ENCODE results near the gene PRUNE2. TPM values are rescaled to one million over a fixed set of nuclear protein-coding genes. Genes with fewer than 3 reads are reported as not detected.

The PRUNE2 gene
- total RNA-seq, 1 experiment from 2014 or later: 0.59 TPM

DNA sequence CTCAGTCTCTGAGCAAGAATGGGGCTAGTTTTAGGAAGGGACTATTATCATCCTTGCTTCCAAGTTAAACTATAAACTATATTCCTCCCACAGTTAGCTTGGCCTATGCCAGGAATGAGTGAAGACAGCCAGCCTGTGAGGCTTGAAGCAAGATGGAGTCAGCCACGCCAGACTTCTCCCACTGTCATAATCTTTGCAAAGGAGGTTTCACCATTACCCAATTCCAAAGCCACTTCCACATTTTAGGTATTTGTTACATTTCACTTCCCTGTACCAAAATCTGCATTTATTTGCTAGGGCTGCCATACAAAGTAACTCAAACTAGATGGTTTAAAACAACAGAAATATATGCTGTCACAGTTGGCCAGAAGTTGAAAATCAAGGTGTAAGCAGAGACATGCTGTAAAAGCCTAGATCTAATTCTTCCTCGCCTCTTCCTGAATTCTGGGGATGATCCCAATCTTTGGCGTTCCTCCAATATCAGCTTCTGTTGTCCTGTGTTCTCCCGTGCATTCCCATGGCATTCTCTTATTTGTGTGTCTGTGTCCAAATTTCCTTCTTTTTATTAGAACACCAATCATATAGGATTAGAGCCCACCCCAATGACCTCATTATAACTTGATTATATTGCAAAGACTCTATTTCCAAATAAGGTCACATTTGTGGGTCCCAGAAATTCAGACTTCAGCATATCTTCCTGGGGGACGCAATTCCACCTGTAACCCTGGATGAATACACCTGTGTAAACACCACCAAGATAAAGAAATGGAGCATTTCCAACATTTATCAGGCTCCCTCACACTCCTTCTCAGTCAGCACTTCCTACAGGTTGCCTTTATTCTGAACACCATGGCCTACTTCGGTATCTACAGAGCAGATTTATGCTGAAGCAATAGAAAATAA, 320.2 kb downstream of the PRUNE2 start:
- intact Hi-C loops (cut with micrococcal nuclease): no loop called here
- no peak overlapping the region for H3K27ac ChIP-seq (ENCODE audit: low read depth, low read length)
- no peak overlapping the region for H3K9ac ChIP-seq (ENCODE audit: low read length)
- H3K9me2 ChIP-seq (ENCODE audit: insufficient read depth): no peaks in the 10 kb centered on the region
- RAD21 ChIA-PET (ENCODE audit: low non-redundant PET in 1 of 2, low total read pairs in 2 of 2, uncharacterized antibody in 2 of 2, unreplicated experiment in 2 of 2): interaction anchor here in 1 of 2 experiments (0.6 kb wide), 1 partner anchor 8 kb away, joined by 3 read pairs; no protein-coding TSS in a partner anchor
- ATAC-seq (no peak), DNase-seq (ENCODE audit: low read depth, low spot score) (no peak)
- no peaks in the 10 kb centered on the region for H3K79me2 ChIP-seq (ENCODE audit: insufficient read depth, low read length)
- H2AFZ ChIP-seq (ENCODE audit: low read depth, low read length, poor library complexity, severe bottlenecking): no peak overlapping the region
- no peaks in the 10 kb centered on the region for H3K36me3 ChIP-seq (ENCODE audit: control insufficient read depth in 1 of 2, insufficient read depth in 2 of 2, low read length in 2 of 2)
- no peaks in the 10 kb centered on the region for H3K9me3 ChIP-seq (ENCODE audit: control insufficient read depth in 1 of 2, insufficient read depth in 1 of 2, low read depth in 1 of 2, low read length in 2 of 2)
- no peak overlapping the region for H3K4me3 ChIP-seq (replicated peaks in 1 of 2; ENCODE audit: low read depth in 1 of 2, low read length in 2 of 2)
- H4K20me1 ChIP-seq (ENCODE audit: insufficient read depth): no peaks in the 10 kb centered on the region
- no peaks in the 10 kb centered on the region for H3K4me1 ChIP-seq (ENCODE audit: control insufficient read depth in 1 of 2, insufficient read depth in 2 of 2, low read length in 2 of 2)
- H3K4me2 ChIP-seq (ENCODE audit: low read length): no peak overlapping the region
- TF ChIP-seq, protein P1, sequence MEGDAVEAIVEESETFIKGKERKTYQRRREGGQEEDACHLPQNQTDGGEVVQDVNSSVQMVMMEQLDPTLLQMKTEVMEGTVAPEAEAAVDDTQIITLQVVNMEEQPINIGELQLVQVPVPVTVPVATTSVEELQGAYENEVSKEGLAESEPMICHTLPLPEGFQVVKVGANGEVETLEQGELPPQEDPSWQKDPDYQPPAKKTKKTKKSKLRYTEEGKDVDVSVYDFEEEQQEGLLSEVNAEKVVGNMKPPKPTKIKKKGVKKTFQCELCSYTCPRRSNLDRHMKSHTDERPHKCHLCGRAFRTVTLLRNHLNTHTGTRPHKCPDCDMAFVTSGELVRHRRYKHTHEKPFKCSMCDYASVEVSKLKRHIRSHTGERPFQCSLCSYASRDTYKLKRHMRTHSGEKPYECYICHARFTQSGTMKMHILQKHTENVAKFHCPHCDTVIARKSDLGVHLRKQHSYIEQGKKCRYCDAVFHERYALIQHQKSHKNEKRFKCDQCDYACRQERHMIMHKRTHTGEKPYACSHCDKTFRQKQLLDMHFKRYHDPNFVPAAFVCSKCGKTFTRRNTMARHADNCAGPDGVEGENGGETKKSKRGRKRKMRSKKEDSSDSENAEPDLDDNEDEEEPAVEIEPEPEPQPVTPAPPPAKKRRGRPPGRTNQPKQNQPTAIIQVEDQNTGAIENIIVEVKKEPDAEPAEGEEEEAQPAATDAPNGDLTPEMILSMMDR (IDR thresholded peaks at IDR 0.05 in 2 of 3, conservative IDR thresholded peaks at IDR 0.05 in 1 of 3; ENCODE audit: borderline replicate concordance in 1 of 3, insufficient read depth in 1 of 3, low read depth in 2 of 3, low read length in 2 of 3): no peak
- TF ChIP-seq, protein P2, sequence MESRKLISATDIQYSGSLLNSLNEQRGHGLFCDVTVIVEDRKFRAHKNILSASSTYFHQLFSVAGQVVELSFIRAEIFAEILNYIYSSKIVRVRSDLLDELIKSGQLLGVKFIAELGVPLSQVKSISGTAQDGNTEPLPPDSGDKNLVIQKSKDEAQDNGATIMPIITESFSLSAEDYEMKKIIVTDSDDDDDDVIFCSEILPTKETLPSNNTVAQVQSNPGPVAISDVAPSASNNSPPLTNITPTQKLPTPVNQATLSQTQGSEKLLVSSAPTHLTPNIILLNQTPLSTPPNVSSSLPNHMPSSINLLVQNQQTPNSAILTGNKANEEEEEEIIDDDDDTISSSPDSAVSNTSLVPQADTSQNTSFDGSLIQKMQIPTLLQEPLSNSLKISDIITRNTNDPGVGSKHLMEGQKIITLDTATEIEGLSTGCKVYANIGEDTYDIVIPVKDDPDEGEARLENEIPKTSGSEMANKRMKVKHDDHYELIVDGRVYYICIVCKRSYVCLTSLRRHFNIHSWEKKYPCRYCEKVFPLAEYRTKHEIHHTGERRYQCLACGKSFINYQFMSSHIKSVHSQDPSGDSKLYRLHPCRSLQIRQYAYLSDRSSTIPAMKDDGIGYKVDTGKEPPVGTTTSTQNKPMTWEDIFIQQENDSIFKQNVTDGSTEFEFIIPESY (IDR thresholded peaks at IDR 0.05; ENCODE audit: extremely low read depth, insufficient replicate concordance, low read length): no peak
- TF ChIP-seq CBX3 (IDR thresholded peaks at IDR 0.05; ENCODE audit: low read depth) (no peak), SIN3A (IDR thresholded peaks at IDR 0.05; ENCODE audit: low read depth) (no peak), POLR2A (IDR thresholded peaks at IDR 0.05; ENCODE audit: borderline replicate concordance, extremely low read depth, insufficient read depth, insufficient read length) (no peak), SRF (IDR thresholded peaks at IDR 0.05; ENCODE audit: low read depth) (no peak), EGR1 (IDR thresholded peaks at IDR 0.05; ENCODE audit: low read depth) (no peak), ZFX (IDR thresholded peaks at IDR 0.05) (no peak), ELF1 (IDR thresholded peaks at IDR 0.05; ENCODE audit: borderline replicate concordance, low read depth) (no peak), FOSL1 (IDR thresholded peaks at IDR 0.05; ENCODE audit: low read depth) (no peak), POLR2AphosphoS5 (IDR thresholded peaks at IDR 0.05; ENCODE audit: low read depth, low read length) (no peak), RAD21 (IDR thresholded peaks at IDR 0.05; ENCODE audit: low read depth) (no peak), YY1 (IDR thresholded peaks at IDR 0.05; ENCODE audit: extremely low read depth, insufficient replicate concordance, low read depth, low read length) (no peak), ZNF274 (IDR thresholded peaks at IDR 0.05; ENCODE audit: low read depth, low read length) (no peak), EZH2phosphoT487 (IDR thresholded peaks at IDR 0.05; ENCODE audit: borderline replicate concordance) (no peak), SP1 (IDR thresholded peaks at IDR 0.05; ENCODE audit: low read depth) (no peak)
- TF ChIP-seq, protein P3, sequence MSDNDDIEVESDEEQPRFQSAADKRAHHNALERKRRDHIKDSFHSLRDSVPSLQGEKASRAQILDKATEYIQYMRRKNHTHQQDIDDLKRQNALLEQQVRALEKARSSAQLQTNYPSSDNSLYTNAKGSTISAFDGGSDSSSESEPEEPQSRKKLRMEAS (IDR thresholded peaks at IDR 0.05): no peak
- TF ChIP-seq, protein P4, sequence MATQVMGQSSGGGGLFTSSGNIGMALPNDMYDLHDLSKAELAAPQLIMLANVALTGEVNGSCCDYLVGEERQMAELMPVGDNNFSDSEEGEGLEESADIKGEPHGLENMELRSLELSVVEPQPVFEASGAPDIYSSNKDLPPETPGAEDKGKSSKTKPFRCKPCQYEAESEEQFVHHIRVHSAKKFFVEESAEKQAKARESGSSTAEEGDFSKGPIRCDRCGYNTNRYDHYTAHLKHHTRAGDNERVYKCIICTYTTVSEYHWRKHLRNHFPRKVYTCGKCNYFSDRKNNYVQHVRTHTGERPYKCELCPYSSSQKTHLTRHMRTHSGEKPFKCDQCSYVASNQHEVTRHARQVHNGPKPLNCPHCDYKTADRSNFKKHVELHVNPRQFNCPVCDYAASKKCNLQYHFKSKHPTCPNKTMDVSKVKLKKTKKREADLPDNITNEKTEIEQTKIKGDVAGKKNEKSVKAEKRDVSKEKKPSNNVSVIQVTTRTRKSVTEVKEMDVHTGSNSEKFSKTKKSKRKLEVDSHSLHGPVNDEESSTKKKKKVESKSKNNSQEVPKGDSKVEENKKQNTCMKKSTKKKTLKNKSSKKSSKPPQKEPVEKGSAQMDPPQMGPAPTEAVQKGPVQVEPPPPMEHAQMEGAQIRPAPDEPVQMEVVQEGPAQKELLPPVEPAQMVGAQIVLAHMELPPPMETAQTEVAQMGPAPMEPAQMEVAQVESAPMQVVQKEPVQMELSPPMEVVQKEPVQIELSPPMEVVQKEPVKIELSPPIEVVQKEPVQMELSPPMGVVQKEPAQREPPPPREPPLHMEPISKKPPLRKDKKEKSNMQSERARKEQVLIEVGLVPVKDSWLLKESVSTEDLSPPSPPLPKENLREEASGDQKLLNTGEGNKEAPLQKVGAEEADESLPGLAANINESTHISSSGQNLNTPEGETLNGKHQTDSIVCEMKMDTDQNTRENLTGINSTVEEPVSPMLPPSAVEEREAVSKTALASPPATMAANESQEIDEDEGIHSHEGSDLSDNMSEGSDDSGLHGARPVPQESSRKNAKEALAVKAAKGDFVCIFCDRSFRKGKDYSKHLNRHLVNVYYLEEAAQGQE (IDR thresholded peaks at IDR 0.05; ENCODE audit: low read depth): no peak
- POLR2A ChIA-PET: no interaction called here
- H3K27me3 ChIP-seq (ENCODE audit: insufficient read depth, low read length): no peaks in the 10 kb centered on the region
- no TSS peak for BruUV-seq (replicated peaks)
- CTCF ChIA-PET: no interaction called here

Data from HCT116 (cell line).